NCI-H226 (cell line): ENCODE measurements around the gene TMEM190.

ENCODE experiments used
- DNase-seq: peaks from one replicate; pipeline ENCODE4 v3.0.0-alpha.2; 2015

The TMEM190 gene

DNA sequence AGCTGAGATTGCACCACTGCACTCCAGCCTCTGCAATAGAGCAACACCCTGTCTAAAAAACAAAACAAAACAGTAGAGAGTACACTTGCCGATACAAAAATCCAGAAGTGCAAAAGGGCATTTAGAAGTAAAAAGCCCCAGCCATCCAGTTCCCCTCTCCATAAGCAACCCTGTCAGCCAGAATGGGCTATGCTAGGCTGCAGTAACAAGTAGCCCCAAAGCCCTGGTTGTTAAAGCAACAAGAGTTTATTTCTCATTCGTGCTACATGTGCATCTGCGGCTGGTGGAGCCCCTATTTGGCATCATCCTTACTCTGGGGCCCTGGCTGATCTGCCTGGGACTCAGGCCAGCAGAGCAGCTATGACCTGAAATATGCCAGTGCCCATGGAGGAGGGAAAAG, 47.9 kb downstream of the TMEM190 start:
- DNase-seq, result no peak

DNA sequence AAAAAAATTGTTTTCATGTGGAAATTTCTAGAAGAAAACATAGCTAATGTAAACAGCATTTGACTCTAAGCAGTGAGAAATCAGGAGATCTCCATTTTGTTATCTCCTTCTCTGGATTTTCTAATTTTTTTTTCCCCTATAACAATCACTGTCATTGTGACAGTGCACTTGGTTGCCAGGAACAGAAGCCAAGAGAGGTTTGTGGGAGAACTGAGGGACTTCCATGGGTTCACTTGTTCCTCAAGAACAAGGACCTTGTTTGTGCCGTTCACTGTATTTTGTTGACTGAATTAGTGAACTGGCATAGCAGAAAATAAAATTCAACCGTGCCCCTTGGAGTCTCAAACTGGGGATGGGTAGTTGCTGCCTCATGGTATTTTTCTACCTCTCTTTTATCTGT, 49.4 kb downstream of the TMEM190 start:
- no peak for DNase-seq
